Thyroid gland (tissue), 4 donors: ENCODE measurements around the gene KLF18.

Experiments used
- POLR2A ChIP-seq, 2 donors: fragments of 450-650 bp; IDR thresholded peaks; one replicate each; pipeline ENCODE4 v1.6.1; 2017; ENCODE audit warnings: antibody characterized with exemption in 2 of 2, mild to moderate bottlenecking in 2 of 2, moderate library complexity in 1 of 2
- TF ChIP-seq, protein P1 (sequence below), 6 experiments: fragments of 200-600 bp in 3 of 6; fragments of 450-650 bp in 3 of 6; sonication (generic) in 3 of 6; IDR thresholded peaks; one replicate each; pipeline ENCODE4 v1.5.1; 2016 to 2019; ENCODE audit warnings: antibody characterized with exemption in 6 of 6, mild to moderate bottlenecking in 2 of 6, inconsistent platforms in 1 of 6, moderate library complexity in 1 of 6

DNA sequence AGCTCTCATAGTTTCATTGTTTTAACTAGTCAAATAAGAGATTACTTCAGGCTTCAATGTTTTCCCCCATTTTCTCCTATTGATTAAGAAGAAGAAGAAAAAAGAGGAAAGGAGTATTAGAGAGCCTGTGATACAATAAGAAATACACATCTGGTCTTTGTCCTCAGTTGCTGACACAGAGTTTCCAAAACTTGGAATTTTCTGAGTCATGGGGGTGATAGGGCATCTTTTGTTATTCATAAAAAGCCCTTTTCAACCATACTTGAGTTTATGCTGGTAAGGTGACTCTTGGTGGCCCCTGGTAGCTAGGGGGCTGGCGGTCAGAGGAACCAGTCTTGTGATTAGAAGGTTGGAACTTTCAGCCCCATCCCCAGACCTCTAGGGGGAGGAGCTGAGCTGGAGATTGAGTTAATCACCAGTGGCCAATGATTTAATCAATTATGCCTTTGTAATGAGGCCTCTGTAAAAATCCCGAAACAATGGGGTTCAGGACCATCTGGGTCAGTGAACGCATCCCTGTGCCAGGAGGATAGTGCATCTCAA lies 28.9 kb upstream of the KLF18 start:
- TF ChIP-seq, protein P1, sequence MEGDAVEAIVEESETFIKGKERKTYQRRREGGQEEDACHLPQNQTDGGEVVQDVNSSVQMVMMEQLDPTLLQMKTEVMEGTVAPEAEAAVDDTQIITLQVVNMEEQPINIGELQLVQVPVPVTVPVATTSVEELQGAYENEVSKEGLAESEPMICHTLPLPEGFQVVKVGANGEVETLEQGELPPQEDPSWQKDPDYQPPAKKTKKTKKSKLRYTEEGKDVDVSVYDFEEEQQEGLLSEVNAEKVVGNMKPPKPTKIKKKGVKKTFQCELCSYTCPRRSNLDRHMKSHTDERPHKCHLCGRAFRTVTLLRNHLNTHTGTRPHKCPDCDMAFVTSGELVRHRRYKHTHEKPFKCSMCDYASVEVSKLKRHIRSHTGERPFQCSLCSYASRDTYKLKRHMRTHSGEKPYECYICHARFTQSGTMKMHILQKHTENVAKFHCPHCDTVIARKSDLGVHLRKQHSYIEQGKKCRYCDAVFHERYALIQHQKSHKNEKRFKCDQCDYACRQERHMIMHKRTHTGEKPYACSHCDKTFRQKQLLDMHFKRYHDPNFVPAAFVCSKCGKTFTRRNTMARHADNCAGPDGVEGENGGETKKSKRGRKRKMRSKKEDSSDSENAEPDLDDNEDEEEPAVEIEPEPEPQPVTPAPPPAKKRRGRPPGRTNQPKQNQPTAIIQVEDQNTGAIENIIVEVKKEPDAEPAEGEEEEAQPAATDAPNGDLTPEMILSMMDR (IDR thresholded peaks at IDR 0.05), result no peak
- no peak for TF ChIP-seq POLR2A (IDR thresholded peaks at IDR 0.05)
